SK-N-SH (cell line): Measurements from ENCODE around the gene PPIL1. TPM values are rescaled to one million over a fixed set of nuclear protein-coding genes. Genes with fewer than 3 reads are reported as not detected.

Source experiments
- CTCF ChIA-PET: fragments of 300-600, 350-600 bp; formaldehyde crosslinking; extraction: SDS; loops from one replicate; lab custom pipeline; 2021; lab: Yijun Ruan, JAX
- POLR2A ChIA-PET: fragments of 350-600 bp; sonication (Branson Sonifier 250); formaldehyde crosslinking; extraction: SDS; loops from one replicate; lab custom pipeline; 2020; ENCODE audit warnings: antibody characterized with exemption, inconsistent platforms; lab: Yijun Ruan, JAX
- DNase-seq: peaks from one replicate; pipeline ENCODE4 v3.0.0; 2012
- H2AFZ ChIP-seq: fragments of 200-600 bp; sonication (generic); 2 replicates; pipeline ENCODE4 v1.8.1; 2016; ENCODE audit warnings: antibody characterized with exemption, mild to moderate bottlenecking, low read depth
- H3F3A ChIP-seq: fragments of 200-600 bp; sonication (generic); replicated peaks from 2 replicates; pipeline ENCODE3; 2016; ENCODE audit warnings: antibody characterized with exemption, mild to moderate bottlenecking; ENCODE audit not compliant: insufficient read depth
- H3K27ac ChIP-seq, 2 experiments: fragments of 200-500 bp in 1 of 2; fragments of 200-600 bp in 1 of 2; sonication (Bioruptor generic) in 1 of 2; sonication (generic), shearing (Covaris generic) in 1 of 2; 2 replicates each; pipeline versions ENCODE4 v1.5.1 to v1.6.1; 2014 to 2016; ENCODE audit warnings: low read depth in 2 of 2, inconsistent platforms in 1 of 2, low read length in 1 of 2, mild to moderate bottlenecking in 1 of 2, mixed read lengths in 1 of 2
- H3K27me3 ChIP-seq: fragments of 200-600 bp; sonication (generic), shearing (Covaris generic); 2 replicates; pipeline ENCODE4 v1.6.1; 2016; ENCODE audit warnings: mixed run types; ENCODE audit not compliant: insufficient read depth
- H3K36me3 ChIP-seq, 2 experiments: fragments of 200-500 bp in 1 of 2; fragments of 200-600 bp in 1 of 2; sonication (Bioruptor generic) in 1 of 2; sonication (generic) in 1 of 2; replicated peaks in 1 of 2; 2 replicates each; pipeline versions ENCODE3 to v1.5.1; 2014 to 2016; ENCODE audit warnings: low read length in 1 of 2, mild to moderate bottlenecking in 1 of 2; ENCODE audit not compliant: insufficient read depth in 2 of 2, control insufficient read depth in 1 of 2
- H3K4me1 ChIP-seq, 2 experiments: fragments of 200-500 bp in 1 of 2; fragments of 200-600 bp in 1 of 2; sonication (Bioruptor generic) in 1 of 2; sonication (generic), shearing (Covaris generic) in 1 of 2; 2 replicates each; pipeline versions ENCODE4 v1.5.1 to v1.6.1; 2014 to 2016; ENCODE audit warnings: low read depth in 1 of 2, low read length in 1 of 2, mixed run types in 1 of 2; ENCODE audit not compliant: insufficient read depth in 2 of 2, control insufficient read depth in 1 of 2
- H3K4me2 ChIP-seq: fragments of 200-600 bp; sonication (generic), shearing (Covaris generic); 2 replicates; pipeline ENCODE4 v1.6.1; 2017; ENCODE audit warnings: mixed run types
- H3K4me3 ChIP-seq, 2 experiments: fragments of 200-500 bp in 1 of 2; fragments of 200-600 bp in 1 of 2; sonication (Bioruptor generic) in 1 of 2; sonication (generic), shearing (Covaris generic) in 1 of 2; 2 replicates each; pipeline versions ENCODE4 v1.5.1 to v1.8.1; 2014 to 2016; ENCODE audit warnings: low read depth in 2 of 2, inconsistent platforms in 1 of 2, low read length in 1 of 2, mild to moderate bottlenecking in 1 of 2, mixed read lengths in 1 of 2, moderate library complexity in 1 of 2
- H3K79me2 ChIP-seq: fragments of 200-600 bp; sonication (generic); 2 replicates; pipeline ENCODE4 v1.8.1; 2017; ENCODE audit warnings: mild to moderate bottlenecking; ENCODE audit not compliant: insufficient read depth
- H3K9ac ChIP-seq: fragments of 200-600 bp; sonication (generic); 2 replicates; pipeline ENCODE4 v1.6.1; 2017; ENCODE audit warnings: mixed run types
- H3K9me2 ChIP-seq: fragments of 200-600 bp; sonication (generic); 2 replicates; pipeline ENCODE4 v1.6.1; 2017; ENCODE audit warnings: mixed run types
- H3K9me3 ChIP-seq: fragments of 200-600 bp; sonication (generic); 2 replicates; pipeline ENCODE4 v1.6.1; 2017; ENCODE audit warnings: mixed run types, mild to moderate bottlenecking, moderate library complexity
- H4K20me1 ChIP-seq: fragments of 200-600 bp; sonication (generic); 2 replicates; pipeline ENCODE4 v1.6.1; 2017; ENCODE audit warnings: mild to moderate bottlenecking, mixed run types; ENCODE audit not compliant: insufficient read depth
- ELF1 ChIP-seq: IDR thresholded peaks from 2 replicates; pipeline ENCODE4 v1.4.0; 2012
- FOSL2 ChIP-seq: IDR thresholded peaks from 2 replicates; pipeline ENCODE4 v1.4.0; 2012; ENCODE audit warnings: low read depth, mild to moderate bottlenecking, moderate library complexity, borderline replicate concordance
- FOXM1 ChIP-seq: IDR thresholded peaks from 2 replicates; pipeline ENCODE4 v1.4.0; 2012; ENCODE audit warnings: low read depth, mild to moderate bottlenecking
- JUND ChIP-seq: IDR thresholded peaks from 2 replicates; pipeline ENCODE4 v1.4.0; 2012
- MEF2A ChIP-seq: IDR thresholded peaks from 2 replicates; pipeline ENCODE4 v1.4.0; 2012; ENCODE audit warnings: low read depth, borderline replicate concordance
- NFIC ChIP-seq: IDR thresholded peaks from 2 replicates; pipeline ENCODE4 v1.4.0; 2012; ENCODE audit warnings: borderline replicate concordance
- NRF1 ChIP-seq: IDR thresholded peaks from 2 replicates; pipeline ENCODE4 v1.6.1; 2012; ENCODE audit warnings: low read depth, mild to moderate bottlenecking, low read length
- POLR2AphosphoS5 ChIP-seq: IDR thresholded peaks from 2 replicates; pipeline ENCODE4 v1.6.1; 2012; ENCODE audit warnings: low read depth, low read length
- RAD21 ChIP-seq: IDR thresholded peaks from 2 replicates; pipeline ENCODE4 v1.6.1; 2012; ENCODE audit warnings: mild to moderate bottlenecking, low read length
- RXRA ChIP-seq: IDR thresholded peaks from 2 replicates; pipeline ENCODE4 v1.4.0; 2012; ENCODE audit warnings: low read depth, mild to moderate bottlenecking, borderline replicate concordance
- SIN3A ChIP-seq: IDR thresholded peaks from 2 replicates; pipeline ENCODE4 v1.6.1; 2012; ENCODE audit warnings: low read depth, mild to moderate bottlenecking, low read length, moderate library complexity, borderline replicate concordance
- YY1 ChIP-seq: IDR thresholded peaks from 2 replicates; pipeline ENCODE4 v1.4.0; 2012; ENCODE audit warnings: low read depth, mild to moderate bottlenecking
- WGBS: methylation state at CpG from one replicate; pipeline ENCODE4 v1.1.6; 2017; ENCODE audit warnings: low lambda C conversion rate; 5-methylcytosine and 5-hydroxymethylcytosine counted together
- polyA plus RNA-seq, 3 experiments: library from polyadenylated mRNA; depleted of rRNA; stranded (reverse); fragments of >200 nt; gene quantifications; 2 replicates each; pipeline ENCODE4 v1.2.3, GENCODE V29; 2012
- TF ChIP-seq, protein P1 (sequence below): fragments of 150-350 bp; IDR thresholded peaks from 2 replicates; pipeline ENCODE4 v1.6.1; 2016; ENCODE audit warnings: mild to moderate bottlenecking, low read depth, low read length
- TF ChIP-seq, protein P2 (sequence below): IDR thresholded peaks from 2 replicates; pipeline ENCODE4 v1.4.0; 2012; ENCODE audit warnings: low read depth, borderline replicate concordance
- TF ChIP-seq, protein P3 (sequence below): fragments of 150-350 bp; IDR thresholded peaks from 2 replicates; pipeline ENCODE4 v1.6.1; 2017; ENCODE audit warnings: antibody characterized with exemption, low read length, low read depth, borderline replicate concordance

Gene PPIL1
- polyA plus RNA-seq, 1 of the 3 experiments (the other 2 are of a cell fraction) = 36.6 TPM

GRCh38 chr6:36823421-36824096 is 51.0 kb downstream of the PPIL1 start:
- Histone ChIP-seq H3K4me2 (no peak overlapping the region), H3K36me3 (no peaks in the 10 kb centered on the region), H3K9me3 (no peaks in the 10 kb centered on the region), H3K27ac (no peak overlapping the region), H4K20me1 (no peaks in the 10 kb centered on the region), H3F3A (peaks cover 12% of the 10 kb centered on the region), H3K4me1 (peaks cover 6 to 10% of the 10 kb centered on the region in 2 experiments; a peak in 2 of 4 replicates), H3K9me2 (no peaks in the 10 kb centered on the region), H3K27me3 (no peaks in the 10 kb centered on the region), H3K9ac (no peak overlapping the region), H3K4me3 (no peak overlapping the region), H2AFZ (no peak overlapping the region), H3K79me2 (no peaks in the 10 kb centered on the region)
- ChIA-PET CTCF (interaction anchor here (0.6 to 1.1 kb wide), 3 partner anchors 13 to 65 kb away, joined by 3 read pairs; no protein-coding TSS in a partner anchor), POLR2A (no interaction called here)
- TF ChIP-seq NFIC (no peak), ELF1 (no peak)
- TF ChIP-seq, protein P1, sequence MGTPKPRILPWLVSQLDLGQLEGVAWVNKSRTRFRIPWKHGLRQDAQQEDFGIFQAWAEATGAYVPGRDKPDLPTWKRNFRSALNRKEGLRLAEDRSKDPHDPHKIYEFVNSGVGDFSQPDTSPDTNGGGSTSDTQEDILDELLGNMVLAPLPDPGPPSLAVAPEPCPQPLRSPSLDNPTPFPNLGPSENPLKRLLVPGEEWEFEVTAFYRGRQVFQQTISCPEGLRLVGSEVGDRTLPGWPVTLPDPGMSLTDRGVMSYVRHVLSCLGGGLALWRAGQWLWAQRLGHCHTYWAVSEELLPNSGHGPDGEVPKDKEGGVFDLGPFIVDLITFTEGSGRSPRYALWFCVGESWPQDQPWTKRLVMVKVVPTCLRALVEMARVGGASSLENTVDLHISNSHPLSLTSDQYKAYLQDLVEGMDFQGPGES = no peak
- 97% methylated on average over 8 of the region's 12 CpGs for WGBS
- DNase-seq = no peak

DNA sequence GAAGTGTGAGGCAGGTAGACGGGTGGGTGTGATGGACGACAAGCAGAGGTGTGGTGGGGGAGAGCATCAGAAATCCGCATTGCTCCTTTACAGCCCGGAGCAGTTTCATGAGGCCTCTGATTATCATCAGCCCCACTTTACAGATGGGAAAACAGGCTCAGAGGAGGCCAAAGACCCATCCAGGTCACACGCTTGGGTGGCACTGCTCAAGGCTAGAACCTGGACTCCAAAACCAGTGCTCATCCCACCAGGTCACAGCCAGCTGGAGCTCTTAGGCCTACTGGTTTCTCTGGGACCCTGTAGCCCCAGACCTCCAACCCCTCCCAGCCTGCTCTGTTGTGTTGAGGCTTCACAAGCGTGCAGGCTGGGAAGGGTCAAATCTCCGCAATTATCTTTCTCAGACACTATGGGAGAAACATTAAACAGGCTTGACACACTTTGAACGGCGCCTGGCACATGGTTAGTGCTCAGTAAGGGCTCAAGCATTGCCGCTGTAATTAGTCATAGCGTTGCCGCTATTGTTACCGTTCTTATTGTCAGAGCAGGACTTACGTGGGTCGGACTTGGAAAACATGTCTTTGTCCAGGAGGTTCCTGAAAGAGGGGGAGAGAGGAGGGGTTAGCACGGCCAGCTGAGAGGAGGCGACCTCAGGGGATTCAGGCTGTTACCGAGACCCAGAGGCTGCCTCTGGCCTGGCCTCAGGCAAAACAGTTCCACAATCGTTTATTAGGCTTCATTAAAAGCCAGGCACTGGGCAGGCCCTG is 51.9 kb downstream of the PPIL1 start:
- Histone ChIP-seq H3K36me3 (no peaks in the 10 kb centered on the region), H3K4me1 (peaks cover 6 to 7% of the 10 kb centered on the region in 2 experiments; a peak in 2 of 4 replicates), H3K4me2 (no peak overlapping the region), H3K79me2 (no peaks in the 10 kb centered on the region), H3K4me3 (no peak overlapping the region), H3K27ac (no peak overlapping the region), H3K27me3 (no peaks in the 10 kb centered on the region), H2AFZ (no peak overlapping the region), H4K20me1 (no peaks in the 10 kb centered on the region), H3K9ac (no peak overlapping the region), H3K9me3 (no peaks in the 10 kb centered on the region), H3K9me2 (no peaks in the 10 kb centered on the region), H3F3A (peaks cover 10% of the 10 kb centered on the region)
- DNase-seq = no peak
- CTCF ChIA-PET = interaction anchor here (0.7 kb wide), 1 partner anchor 64 kb away, joined by 3 read pairs; no protein-coding TSS in a partner anchor
- WGBS = 90% methylated on average over 14 of the region's 19 CpGs
- TF ChIP-seq JUND (no peak), NRF1 (no peak), RAD21 (no peak), MEF2A (no peak), POLR2AphosphoS5 (no peak), RXRA (no peak), YY1 (no peak), FOSL2 (no peak), SIN3A (no peak), FOXM1 (no peak)
- TF ChIP-seq, protein P2, sequence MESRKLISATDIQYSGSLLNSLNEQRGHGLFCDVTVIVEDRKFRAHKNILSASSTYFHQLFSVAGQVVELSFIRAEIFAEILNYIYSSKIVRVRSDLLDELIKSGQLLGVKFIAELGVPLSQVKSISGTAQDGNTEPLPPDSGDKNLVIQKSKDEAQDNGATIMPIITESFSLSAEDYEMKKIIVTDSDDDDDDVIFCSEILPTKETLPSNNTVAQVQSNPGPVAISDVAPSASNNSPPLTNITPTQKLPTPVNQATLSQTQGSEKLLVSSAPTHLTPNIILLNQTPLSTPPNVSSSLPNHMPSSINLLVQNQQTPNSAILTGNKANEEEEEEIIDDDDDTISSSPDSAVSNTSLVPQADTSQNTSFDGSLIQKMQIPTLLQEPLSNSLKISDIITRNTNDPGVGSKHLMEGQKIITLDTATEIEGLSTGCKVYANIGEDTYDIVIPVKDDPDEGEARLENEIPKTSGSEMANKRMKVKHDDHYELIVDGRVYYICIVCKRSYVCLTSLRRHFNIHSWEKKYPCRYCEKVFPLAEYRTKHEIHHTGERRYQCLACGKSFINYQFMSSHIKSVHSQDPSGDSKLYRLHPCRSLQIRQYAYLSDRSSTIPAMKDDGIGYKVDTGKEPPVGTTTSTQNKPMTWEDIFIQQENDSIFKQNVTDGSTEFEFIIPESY = no peak
- TF ChIP-seq, protein P3, sequence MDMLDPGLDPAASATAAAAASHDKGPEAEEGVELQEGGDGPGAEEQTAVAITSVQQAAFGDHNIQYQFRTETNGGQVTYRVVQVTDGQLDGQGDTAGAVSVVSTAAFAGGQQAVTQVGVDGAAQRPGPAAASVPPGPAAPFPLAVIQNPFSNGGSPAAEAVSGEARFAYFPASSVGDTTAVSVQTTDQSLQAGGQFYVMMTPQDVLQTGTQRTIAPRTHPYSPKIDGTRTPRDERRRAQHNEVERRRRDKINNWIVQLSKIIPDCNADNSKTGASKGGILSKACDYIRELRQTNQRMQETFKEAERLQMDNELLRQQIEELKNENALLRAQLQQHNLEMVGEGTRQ = no peak
- POLR2A ChIA-PET = no interaction called here
